Measurements from ENCODE around the gene GRIA3.

Gene GRIA3

GRCh38 chrX:123336666-123337065 is 152.6 kb downstream of the GRIA3 start:
- no peak for DNase-seq
- TF ChIP-seq CTCF (IDR thresholded peaks at IDR 0.05; ENCODE audit: low read depth, low read length, missing control alignments): no peak
- Histone ChIP-seq H3K36me3 (replicated peaks) (no peaks in the 10 kb centered on the region), H3K4me3 (ENCODE audit: low read depth, low read length) (no peak overlapping the region), H3K27ac (no peak overlapping the region), H3K27me3 (replicated peaks) (no peaks in the 10 kb centered on the region)
- in situ Hi-C loops (cut with HindIII; ENCODE audit: low pct_ligation_motif_present, low sequenced_read_pairs): no loop called here

- TF ChIP-seq CTCF (IDR thresholded peaks at IDR 0.05; ENCODE audit: low read depth, low read length, missing control alignments): no peak
- in situ Hi-C loops (cut with HindIII; ENCODE audit: low pct_ligation_motif_present, low sequenced_read_pairs): no loop called here
- no peak for DNase-seq
- no peak overlapping the region for H3K4me3 ChIP-seq (ENCODE audit: low read depth, low read length)
- no peaks in the 10 kb centered on the region for H3K36me3 ChIP-seq (replicated peaks)
- H3K27me3 ChIP-seq (replicated peaks): no peaks in the 10 kb centered on the region
- H3K27ac ChIP-seq: no peak overlapping the region
Measured at GRCh38 chrX:123337886-123338639, 154.0 kb downstream of the GRIA3 start.

- no peaks in the 10 kb centered on the region for H3K27me3 ChIP-seq (replicated peaks)
- no peak overlapping the region for H3K4me3 ChIP-seq (ENCODE audit: low read depth, low read length)
- no peak overlapping the region for H3K27ac ChIP-seq
- peak; percentile 6 for DNase-seq
- in situ Hi-C loops (cut with HindIII; ENCODE audit: low pct_ligation_motif_present, low sequenced_read_pairs): no loop called here
- no peaks in the 10 kb centered on the region for H3K36me3 ChIP-seq (replicated peaks)
- no peak for TF ChIP-seq CTCF (IDR thresholded peaks at IDR 0.05; ENCODE audit: low read depth, low read length, missing control alignments)
Measured at GRCh38 chrX:123339221-123339905, 155.3 kb downstream of the GRIA3 start.

- H3K4me3 ChIP-seq (ENCODE audit: low read depth, low read length): no peak overlapping the region
- no peak overlapping the region for H3K27ac ChIP-seq
- no peaks in the 10 kb centered on the region for H3K27me3 ChIP-seq (replicated peaks)
- no peaks in the 10 kb centered on the region for H3K36me3 ChIP-seq (replicated peaks)
- in situ Hi-C loops (cut with HindIII; ENCODE audit: low pct_ligation_motif_present, low sequenced_read_pairs): no loop called here
- no peak for TF ChIP-seq CTCF (IDR thresholded peaks at IDR 0.05; ENCODE audit: low read depth, low read length, missing control alignments)
- no peak for DNase-seq
Measured at GRCh38 chrX:123340696-123341095, 156.6 kb downstream of the GRIA3 start.

GRCh38 chrX:123348468-123348867 is 164.4 kb downstream of the GRIA3 start:
- H3K27me3 ChIP-seq (replicated peaks): no peaks in the 10 kb centered on the region
- H3K36me3 ChIP-seq (replicated peaks): no peaks in the 10 kb centered on the region
- TF ChIP-seq CTCF (IDR thresholded peaks at IDR 0.05; ENCODE audit: low read depth, low read length, missing control alignments): no peak
- in situ Hi-C loops (cut with HindIII; ENCODE audit: low pct_ligation_motif_present, low sequenced_read_pairs): no loop called here
- H3K27ac ChIP-seq: no peak overlapping the region
- H3K4me3 ChIP-seq (ENCODE audit: low read depth, low read length): no peak overlapping the region
- DNase-seq: no peak

Measured in brain microvascular endothelial cell (primary cell).